Esophagus (tissue), 2 donors: ENCODE results near the gene MEGF10. TPM values are rescaled to one million over a fixed set of nuclear protein-coding genes. Genes with fewer than 3 reads are reported as not detected.

Experiments
- H3K27ac ChIP-seq, 2 donors: one replicate each; pipeline ENCODE4 v1.5.1; 2013; ENCODE audit warnings: low read depth in 2 of 2, mild to moderate bottlenecking in 2 of 2, inconsistent platforms in 1 of 2, low read length in 1 of 2, moderate library complexity in 1 of 2
- H3K27me3 ChIP-seq, 2 donors: one replicate each; pipeline ENCODE4 v1.6.1; 2013; ENCODE audit warnings: low read length in 2 of 2, control low read depth in 1 of 2, mild to moderate bottlenecking in 1 of 2; ENCODE audit not compliant: insufficient read depth in 2 of 2, control insufficient read depth in 1 of 2
- H3K36me3 ChIP-seq, 2 donors: one replicate each; pipeline ENCODE4 v1.6.1; 2013; ENCODE audit warnings: low read length in 1 of 2; ENCODE audit not compliant: control insufficient read depth in 2 of 2, insufficient read depth in 2 of 2
- H3K4me1 ChIP-seq, 2 donors: one replicate each; pipeline ENCODE4 v1.6.1; 2013; ENCODE audit warnings: low read length in 1 of 2; ENCODE audit not compliant: control insufficient read depth in 2 of 2, insufficient read depth in 2 of 2
- H3K4me3 ChIP-seq, 2 donors: one replicate each; pipeline ENCODE4 v1.5.1; 2013; ENCODE audit warnings: low read length in 2 of 2, mild to moderate bottlenecking in 2 of 2, low read depth in 1 of 2, moderate library complexity in 1 of 2
- H3K9me3 ChIP-seq, 2 donors: one replicate each; pipeline ENCODE4 v1.6.1; 2013; ENCODE audit warnings: mild to moderate bottlenecking in 2 of 2, low read depth in 1 of 2, low read length in 1 of 2, moderate library complexity in 1 of 2; ENCODE audit not compliant: control insufficient read depth in 2 of 2, insufficient read depth in 1 of 2
- WGBS, 2 donors: extraction: QIAGEN DNeasy Blood & Tissue Kit; methylation state at CpG; one replicate each; pipeline ENCODE4 v1.1.7; 2013; 5-methylcytosine and 5-hydroxymethylcytosine counted together
- polyA plus RNA-seq, 2 donors: library from polyadenylated mRNA; stranded (reverse); fragments of 200-250 nt; gene quantifications; one replicate each; pipeline ENCODE4 v1.2.3, GENCODE V29; 2013
- donor health status: healthy with polysubstance abuse.
- donor health status: Bipolar disorder and iron deficiency.

The MEGF10 gene
- polyA plus RNA-seq, 2 donors: 0.02 TPM

DNA sequence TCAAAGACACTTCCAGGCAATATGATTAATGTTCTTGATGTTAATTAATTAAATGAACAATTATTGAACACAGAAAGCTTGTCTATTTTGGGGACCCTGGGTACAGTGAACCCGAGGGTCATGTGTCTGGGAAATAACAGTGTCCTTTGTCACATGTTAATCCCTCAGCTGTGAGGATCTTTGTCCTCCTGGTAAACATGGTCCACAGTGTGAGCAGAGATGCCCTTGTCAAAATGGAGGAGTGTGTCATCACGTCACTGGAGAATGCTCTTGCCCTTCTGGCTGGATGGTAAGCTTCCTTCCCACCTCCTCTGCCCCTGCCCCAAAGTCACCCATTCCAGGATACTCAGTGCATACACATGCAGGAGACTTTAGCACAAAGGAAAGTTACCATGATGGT, 107.9 kb downstream of the MEGF10 start:
- H3K27ac ChIP-seq: no peak overlapping the region
- H3K4me3 ChIP-seq: no peak overlapping the region
- H3K4me1 ChIP-seq: no peaks in the 10 kb centered on the region
- no peaks in the 10 kb centered on the region for H3K36me3 ChIP-seq
- H3K9me3 ChIP-seq: no peaks in the 10 kb centered on the region
- no peaks in the 10 kb centered on the region for H3K27me3 ChIP-seq
- WGBS, 2 donors: 63 to 66% methylated on average over 2 of the region's 2 CpGs

DNA sequence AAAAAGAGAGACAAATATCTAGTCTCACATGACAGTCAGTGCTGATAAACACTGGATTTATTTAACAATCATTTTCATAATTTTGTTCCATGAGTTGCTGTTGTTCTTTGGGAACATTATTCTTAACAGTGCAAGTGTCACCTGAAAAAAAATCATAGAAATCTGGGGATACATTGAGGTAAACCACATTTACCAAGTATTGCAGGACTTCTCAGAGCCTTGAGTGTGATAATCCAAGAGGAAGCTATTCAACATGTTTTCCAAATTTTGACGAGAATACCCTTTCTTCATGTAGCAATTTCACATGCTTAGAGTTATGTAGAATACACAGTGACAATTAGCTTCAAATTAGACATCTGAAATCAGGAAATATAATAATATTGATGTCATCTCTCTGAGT, 108.5 kb downstream of the MEGF10 start:
- H3K4me1 ChIP-seq: no peaks in the 10 kb centered on the region
- no peaks in the 10 kb centered on the region for H3K9me3 ChIP-seq
- no peaks in the 10 kb centered on the region for H3K27me3 ChIP-seq
- H3K27ac ChIP-seq: no peak overlapping the region
- 75 to 85% methylated on average over 1 of the region's 1 CpG for WGBS, 2 donors
- no peak overlapping the region for H3K4me3 ChIP-seq
- H3K36me3 ChIP-seq: no peaks in the 10 kb centered on the region

DNA sequence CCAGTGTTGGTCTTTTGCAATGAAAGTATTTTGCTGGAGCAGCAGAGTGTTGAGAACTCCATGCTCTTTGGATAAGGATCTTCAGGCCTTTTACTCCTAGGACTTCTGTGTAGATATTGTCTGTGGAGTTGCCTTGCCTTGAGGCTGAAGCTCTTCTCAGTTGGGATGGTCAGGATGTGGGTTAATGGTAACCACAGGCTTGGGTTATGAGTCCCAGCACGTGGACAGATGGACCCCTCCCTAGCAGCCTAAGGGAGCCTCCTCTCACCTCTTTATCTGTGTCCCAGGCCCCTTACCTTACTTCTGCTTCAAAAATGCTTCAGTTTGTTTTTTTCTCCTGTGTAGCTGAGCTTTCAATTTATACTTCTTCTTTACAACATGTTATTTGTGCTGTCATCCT, 109.9 kb downstream of the MEGF10 start:
- H3K36me3 ChIP-seq: no peaks in the 10 kb centered on the region
- no peaks in the 10 kb centered on the region for H3K27me3 ChIP-seq
- no peaks in the 10 kb centered on the region for H3K4me1 ChIP-seq
- H3K27ac ChIP-seq: no peak overlapping the region
- no peak overlapping the region for H3K4me3 ChIP-seq
- no peaks in the 10 kb centered on the region for H3K9me3 ChIP-seq
- WGBS, 2 donors: 40 to 47% methylated on average over 1 of the region's 1 CpG

DNA sequence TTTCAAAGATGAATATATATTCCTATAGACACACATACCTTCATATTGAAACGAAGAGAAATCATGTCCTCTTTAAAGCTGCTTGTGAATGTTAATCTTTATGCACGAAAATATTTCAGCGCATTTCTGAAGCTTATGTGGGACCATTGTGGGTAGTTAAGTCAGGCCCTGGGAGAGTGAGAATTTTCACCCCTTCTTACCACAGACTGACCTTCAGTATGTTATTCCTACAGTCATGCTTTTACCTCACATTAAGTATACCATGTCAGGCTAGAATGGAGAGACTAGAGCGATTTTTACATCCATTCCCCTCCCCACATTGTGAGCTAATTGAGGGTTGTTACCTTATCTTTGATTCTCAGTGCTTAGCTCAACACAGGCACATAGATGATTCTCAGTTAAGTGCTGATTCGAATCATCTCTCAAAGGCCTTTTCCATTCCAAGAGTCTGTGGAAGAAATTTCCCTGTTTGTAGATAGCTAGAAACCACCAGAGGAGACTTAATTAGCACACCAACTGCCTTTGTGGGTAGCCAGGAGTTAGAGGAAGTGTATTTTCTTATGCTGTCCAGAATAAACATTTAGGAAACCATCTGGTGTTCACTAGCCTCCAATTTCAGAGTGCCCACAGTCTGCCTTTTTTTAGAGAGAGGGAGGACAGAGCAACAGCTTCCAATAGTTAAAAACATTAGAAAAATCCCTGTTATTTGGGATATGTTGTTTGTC, 110.5 kb downstream of the MEGF10 start:
- no peak overlapping the region for H3K27ac ChIP-seq
- no peaks in the 10 kb centered on the region for H3K4me1 ChIP-seq
- 75 to 85% methylated on average over 5 of the region's 5 CpGs for WGBS, 2 donors
- no peaks in the 10 kb centered on the region for H3K9me3 ChIP-seq
- no peaks in the 10 kb centered on the region for H3K27me3 ChIP-seq
- H3K36me3 ChIP-seq: no peaks in the 10 kb centered on the region
- H3K4me3 ChIP-seq: no peak overlapping the region

- Histone ChIP-seq H3K4me3 (no peak overlapping the region), H3K4me1 (no peaks in the 10 kb centered on the region), H3K27me3 (no peaks in the 10 kb centered on the region), H3K9me3 (no peaks in the 10 kb centered on the region), H3K36me3 (no peaks in the 10 kb centered on the region), H3K27ac (no peak overlapping the region)
- WGBS, 2 donors: 75 to 80% methylated on average over 5 of the region's 5 CpGs
Observed at GRCh38 chr5:127402361-127402760, 111.8 kb downstream of the MEGF10 start.

- WGBS, 2 donors: 96% methylated on average over 3 of the region's 3 CpGs
- H3K4me3 ChIP-seq: no peak overlapping the region
- H3K27ac ChIP-seq: no peak overlapping the region
- H3K9me3 ChIP-seq: no peaks in the 10 kb centered on the region
- no peaks in the 10 kb centered on the region for H3K27me3 ChIP-seq
- H3K4me1 ChIP-seq: no peaks in the 10 kb centered on the region
- no peaks in the 10 kb centered on the region for H3K36me3 ChIP-seq
Observed at GRCh38 chr5:127404190-127404589, 113.6 kb downstream of the MEGF10 start.

- 77 to 80% methylated on average over 9 of the region's 9 CpGs for WGBS, 2 donors
- no peak overlapping the region for H3K27ac ChIP-seq
Observed at GRCh38 chr5:127406326-127407121, 115.9 kb downstream of the MEGF10 start.

DNA sequence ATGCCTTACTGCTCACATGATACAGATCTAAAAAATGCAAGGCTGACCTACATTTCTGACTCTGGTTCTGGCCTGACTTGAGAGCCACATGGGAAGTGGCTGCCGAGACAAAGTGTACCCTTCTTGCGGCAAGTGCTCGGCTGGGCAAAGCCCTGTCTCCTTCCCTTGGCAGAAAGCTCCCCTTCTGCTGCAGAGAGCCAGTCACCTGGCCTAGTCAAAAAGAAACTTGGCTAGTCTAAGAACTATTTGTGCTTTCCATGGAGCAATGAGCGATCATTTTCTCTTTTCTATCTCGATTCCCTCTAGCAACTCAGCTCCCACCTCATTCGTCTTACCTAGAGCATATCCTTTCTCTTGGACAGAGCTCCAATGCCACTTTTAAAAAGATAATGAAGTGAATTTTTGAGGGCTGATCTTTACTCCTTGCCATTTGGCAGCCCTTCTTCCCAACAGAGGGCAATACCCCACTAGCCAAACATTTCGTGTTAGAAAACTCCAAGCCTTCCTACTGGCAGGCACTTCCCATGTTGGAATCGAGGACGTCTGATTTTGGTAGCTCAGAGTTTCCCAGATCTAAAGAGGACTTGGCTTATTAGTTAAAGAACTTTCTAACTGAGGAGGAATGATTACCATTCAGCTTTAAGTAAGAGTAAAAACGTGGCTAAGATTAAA, 118.8 kb downstream of the MEGF10 start:
- H3K36me3 ChIP-seq: no peaks in the 10 kb centered on the region
- H3K27me3 ChIP-seq: no peaks in the 10 kb centered on the region
- 76 to 80% methylated on average over 10 of the region's 10 CpGs for WGBS, 2 donors
- H3K4me3 ChIP-seq: no peak overlapping the region
- no peaks in the 10 kb centered on the region for H3K4me1 ChIP-seq
- no peak overlapping the region for H3K27ac ChIP-seq
- H3K9me3 ChIP-seq: no peaks in the 10 kb centered on the region

More at GRCh38 chr5:127406326-127407121, 115.9 kb downstream of the MEGF10 start:
- no peaks in the 10 kb centered on the region for H3K36me3 ChIP-seq
- H3K4me1 ChIP-seq: no peaks in the 10 kb centered on the region
- no peaks in the 10 kb centered on the region for H3K9me3 ChIP-seq
- H3K4me3 ChIP-seq: no peak overlapping the region
- no peaks in the 10 kb centered on the region for H3K27me3 ChIP-seq

DNA sequence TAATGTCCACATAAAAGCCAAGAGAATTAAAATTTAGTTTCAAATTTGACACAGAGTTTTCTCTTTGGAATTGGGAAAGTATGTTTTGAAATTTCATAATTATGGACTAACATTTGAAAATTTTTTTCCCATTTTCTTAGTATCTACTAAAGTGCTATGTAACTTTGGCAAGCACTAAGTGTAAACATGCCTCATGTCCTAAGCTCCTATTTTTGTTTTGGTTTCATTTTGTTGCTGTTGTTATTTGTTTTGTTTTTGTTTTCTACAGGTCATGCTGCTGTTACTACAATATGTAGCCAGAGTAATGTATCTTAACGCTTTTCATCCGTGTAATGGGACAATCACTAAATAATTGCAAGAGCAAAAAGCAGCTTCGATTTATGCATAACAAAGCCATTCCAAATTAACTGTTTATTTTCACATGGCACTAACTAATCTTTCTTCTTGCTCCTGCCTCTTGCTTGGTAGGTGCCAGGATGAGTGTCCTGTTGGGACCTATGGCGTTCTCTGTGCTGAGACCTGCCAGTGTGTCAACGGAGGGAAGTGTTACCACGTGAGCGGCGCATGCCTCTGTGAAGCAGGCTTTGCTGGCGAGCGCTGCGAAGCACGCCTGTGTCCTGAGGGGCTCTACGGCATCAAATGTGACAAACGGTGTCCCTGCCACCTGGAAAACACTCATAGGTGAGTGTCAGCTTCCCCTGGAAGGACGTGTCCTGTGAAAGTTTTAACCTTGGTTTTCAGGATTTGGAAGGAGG, 119.5 kb downstream of the MEGF10 start:
- Histone ChIP-seq H3K4me3 (no peak overlapping the region), H3K9me3 (no peaks in the 10 kb centered on the region)

More for the DNA sequence above, 119.5 kb downstream of the MEGF10 start:
- no peaks in the 10 kb centered on the region for H3K27me3 ChIP-seq
- no peak overlapping the region for H3K27ac ChIP-seq
- WGBS, 2 donors: 84% methylated on average over 15 of the region's 15 CpGs
- H3K36me3 ChIP-seq: no peaks in the 10 kb centered on the region
- no peaks in the 10 kb centered on the region for H3K4me1 ChIP-seq
